Effector CD8-positive, alpha-beta T cell (primary cell): Measurements from ENCODE around the gene TMEM236.
"Not testable (repeated sequence)": the region's sequence is repeated elsewhere in the genome, so short reads cannot be mapped to it uniquely, and the experiment has no call there.

Experiments used
- DNase-seq: peaks from one replicate; lab custom pipeline; 2025; lab: John Stamatoyannopoulos, UW
- total RNA-seq, 4 experiments: gene quantifications; one replicate each; lab custom pipeline; 2026; lab: John Stamatoyannopoulos, UW

The TMEM236 gene
- total RNA-seq: 0 to 1.9 (median 0.19) reads per million in 4 experiments

GRCh38 chr10:17751781-17752445 lies at the start of gene TMEM236:
TMEM236 (plus strand) TSS chr10:17752201; CDS start chr10:17752296, 95 bp downstream.
- DNase-seq: no peak

- DNase-seq: no peak
These were observed 48.3 kb upstream of the TMEM236 start for GRCh38 chr10:17703706-17704105.

GRCh38 chr10:17708821-17709220 lies 43.2 kb upstream of the TMEM236 start:
- DNase-seq: no peak

GRCh38 chr10:17709492-17709891 lies 42.5 kb upstream of the TMEM236 start:
- no peak for DNase-seq

GRCh38 chr10:17710181-17710580 lies 41.8 kb upstream of the TMEM236 start:
- no peak for DNase-seq

GRCh38 chr10:17712053-17712452 lies 39.9 kb upstream of the TMEM236 start:
- no peak for DNase-seq

GRCh38 chr10:17712717-17713471 lies 39.1 kb upstream of the TMEM236 start:
- DNase-seq: no peak

- no peak for DNase-seq
These were observed 38.2 kb upstream of the TMEM236 start for GRCh38 chr10:17713758-17714157.

GRCh38 chr10:17716161-17716560 lies 35.8 kb upstream of the TMEM236 start:
- DNase-seq: no peak

- not testable (repeated sequence) for DNase-seq
These were observed 29.5 kb upstream of the TMEM236 start for GRCh38 chr10:17722317-17723014.

GRCh38 chr10:17725703-17726102 lies 26.3 kb upstream of the TMEM236 start:
- no peak for DNase-seq

GRCh38 chr10:17729630-17730029 lies 22.4 kb upstream of the TMEM236 start:
- no peak for DNase-seq

- no peak for DNase-seq
These were observed 21.3 kb upstream of the TMEM236 start for GRCh38 chr10:17730667-17731066.

- DNase-seq: no peak
These were observed 20.5 kb upstream of the TMEM236 start for GRCh38 chr10:17731331-17732020.

GRCh38 chr10:17733620-17734019 lies 18.4 kb upstream of the TMEM236 start:
- DNase-seq: no peak

GRCh38 chr10:17734432-17735080 lies 17.4 kb upstream of the TMEM236 start:
- DNase-seq: no peak

- DNase-seq: no peak
These were observed 16.6 kb upstream of the TMEM236 start for GRCh38 chr10:17735166-17735941.

- no peak for DNase-seq
These were observed 15.8 kb upstream of the TMEM236 start for GRCh38 chr10:17736223-17736622.

GRCh38 chr10:17737027-17737965 lies 14.7 kb upstream of the TMEM236 start:
- no peak for DNase-seq

GRCh38 chr10:17740668-17741067 lies 11.3 kb upstream of the TMEM236 start:
- DNase-seq: no peak
